GM18861 (cell line): ENCODE measurements around the gene LRRC75B.

ENCODE experiments used
- ATAC-seq: cut with Tn5 transposase; IDR thresholded peaks from one replicate; pipeline ENCODE4 v1.9.1; 2021; ENCODE audit not compliant: unreplicated experiment

Gene LRRC75B

DNA sequence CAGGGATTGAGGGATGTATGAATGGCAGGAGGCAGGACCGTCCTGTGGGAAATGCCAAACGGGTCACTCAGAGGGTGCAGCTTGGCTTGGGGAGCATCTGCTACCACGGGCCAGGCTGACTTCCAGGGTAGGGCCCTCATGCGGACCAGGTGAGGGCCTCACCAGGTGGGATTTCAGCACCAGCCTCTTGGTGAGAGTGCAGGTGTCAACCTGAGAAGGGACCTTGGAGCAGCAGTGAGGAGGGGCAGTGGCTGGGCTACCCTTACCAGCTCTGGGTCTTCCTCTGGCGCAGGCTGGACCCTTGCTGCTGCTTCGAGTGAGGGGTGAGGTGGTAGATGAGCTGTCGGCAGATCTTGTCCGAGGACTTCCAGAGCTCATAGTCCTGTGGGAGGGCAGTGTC lies 4.9 kb downstream of the LRRC75B start:
- ATAC-seq: no peak

DNA sequence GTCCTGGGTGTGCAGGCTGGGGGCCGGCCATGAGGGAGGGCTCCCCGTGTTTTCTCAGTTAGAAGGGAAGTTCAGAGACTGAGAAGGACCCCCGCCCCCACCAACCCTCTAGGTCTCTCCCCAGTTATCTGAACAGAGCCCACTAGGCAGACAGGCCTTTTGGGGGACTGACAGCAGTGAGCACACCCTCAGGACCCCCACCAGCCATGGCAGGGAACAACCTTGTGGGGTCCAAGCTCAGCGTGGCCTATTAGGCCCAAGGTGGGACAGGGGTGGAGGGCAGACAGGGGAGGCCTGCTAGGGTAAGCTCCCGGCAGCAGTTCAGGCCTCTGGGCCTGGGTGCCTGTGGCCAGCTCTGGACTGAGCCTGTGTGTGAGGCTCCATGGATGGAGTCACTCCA lies 5.6 kb downstream of the LRRC75B start:
- no peak for ATAC-seq

DNA sequence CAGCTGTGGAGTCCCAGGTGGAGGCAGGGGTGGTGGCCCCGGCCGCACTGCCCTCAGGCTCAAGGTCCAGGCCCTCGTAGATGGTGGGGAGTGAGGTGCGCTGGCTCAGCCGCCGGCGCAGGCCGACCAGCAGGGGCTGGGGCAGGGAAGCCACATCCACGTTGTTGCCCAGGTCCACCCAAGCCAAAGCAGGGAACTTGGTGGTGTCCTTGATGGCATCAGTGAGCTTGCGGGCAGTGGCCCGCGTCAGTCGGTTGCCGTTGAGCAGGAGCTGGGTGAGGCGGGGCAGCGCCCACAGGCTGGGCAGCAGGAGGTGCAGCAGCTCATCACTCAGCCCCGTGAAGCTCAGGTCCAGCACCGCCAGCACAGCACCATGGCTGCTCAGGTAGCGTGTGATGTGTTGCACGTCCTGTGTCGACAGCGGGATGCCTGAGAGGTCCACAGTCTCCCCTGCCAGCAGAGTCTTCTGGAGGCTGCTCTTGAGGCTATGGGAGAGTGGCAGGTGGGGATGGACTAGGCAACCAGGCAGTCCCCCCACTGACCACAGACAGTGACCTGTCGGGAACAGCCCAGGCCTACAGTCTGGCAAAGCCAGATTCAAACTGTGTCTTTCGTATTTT lies 6.8 kb downstream of the LRRC75B start:
- no peak for ATAC-seq

DNA sequence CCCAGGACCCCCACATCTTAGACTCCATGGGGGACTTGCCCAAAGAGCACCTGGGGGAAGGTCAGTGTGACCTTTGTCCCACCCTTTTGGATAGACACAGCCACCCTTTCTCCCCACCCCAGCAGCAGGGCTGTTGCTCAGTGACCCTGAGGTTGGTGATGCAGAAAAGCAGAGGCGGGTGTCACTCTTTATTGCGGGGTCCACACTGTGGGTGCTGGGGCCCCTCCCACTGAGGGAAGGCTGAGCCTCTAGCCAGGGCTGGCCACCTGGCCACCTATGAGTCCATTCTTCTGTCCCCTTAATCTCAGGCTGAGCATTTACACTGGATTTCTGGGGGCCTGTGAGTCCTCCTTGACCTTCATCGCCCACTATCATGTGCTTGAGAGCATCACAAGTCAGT lies 7.4 kb downstream of the LRRC75B start:
- no peak for ATAC-seq

DNA sequence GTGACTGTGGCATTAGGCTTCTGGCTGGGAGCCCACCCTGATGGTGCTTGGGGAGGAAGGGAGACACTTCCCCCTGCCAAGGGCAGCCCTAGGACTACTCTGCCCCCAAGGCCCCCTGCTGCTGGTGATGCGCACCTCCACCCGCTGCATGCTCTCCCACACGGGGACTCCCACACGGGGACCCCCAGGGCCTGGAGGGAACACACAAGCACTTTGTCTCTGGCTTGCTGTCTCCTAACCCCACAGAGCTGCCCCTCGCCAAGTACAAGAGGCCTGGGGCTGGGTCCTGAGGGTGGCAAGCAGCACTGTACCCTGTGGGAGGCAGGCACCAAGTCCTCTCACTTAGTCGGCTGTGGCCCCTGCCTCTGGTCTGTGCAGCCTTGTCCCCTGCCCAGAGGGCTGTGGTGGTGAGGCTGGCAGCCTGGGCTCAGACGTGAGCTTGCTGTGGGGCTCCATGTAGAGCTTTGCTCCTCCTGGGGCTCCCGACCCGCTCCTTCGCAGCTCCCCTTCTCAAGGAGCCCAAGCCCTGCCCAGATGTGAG lies 7.9 kb downstream of the LRRC75B start:
- no peak for ATAC-seq

DNA sequence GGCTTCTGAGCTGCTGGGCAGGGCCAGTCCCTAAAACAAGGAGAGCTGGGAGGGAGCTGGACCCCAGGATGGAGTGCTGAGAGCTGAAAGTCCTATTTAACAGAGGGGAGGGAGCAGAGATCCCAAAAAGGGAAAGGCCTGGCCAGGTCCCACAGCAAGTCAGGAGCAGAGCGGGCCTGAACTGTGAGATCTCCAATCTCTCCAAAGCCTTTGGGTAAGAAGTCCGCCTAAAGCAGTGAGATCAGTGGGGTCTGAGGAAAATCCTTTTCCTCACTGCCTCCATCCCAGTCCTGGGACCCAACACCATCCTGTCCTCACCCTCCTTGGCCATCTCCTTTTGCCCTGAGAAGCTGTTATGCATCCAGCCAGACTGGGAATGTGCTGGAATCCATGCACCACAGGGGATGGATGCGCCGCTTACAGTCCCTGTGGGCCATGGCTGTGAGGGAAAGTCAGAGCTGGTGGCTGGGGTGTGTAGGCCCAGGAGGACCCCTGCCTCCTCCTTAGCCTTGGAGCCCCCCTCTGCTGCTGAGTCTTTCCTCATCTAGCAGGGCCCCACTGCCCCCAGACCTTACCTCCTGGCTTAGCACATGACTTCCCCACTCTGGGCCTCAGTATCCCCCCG lies 8.6 kb downstream of the LRRC75B start:
- no peak for ATAC-seq

DNA sequence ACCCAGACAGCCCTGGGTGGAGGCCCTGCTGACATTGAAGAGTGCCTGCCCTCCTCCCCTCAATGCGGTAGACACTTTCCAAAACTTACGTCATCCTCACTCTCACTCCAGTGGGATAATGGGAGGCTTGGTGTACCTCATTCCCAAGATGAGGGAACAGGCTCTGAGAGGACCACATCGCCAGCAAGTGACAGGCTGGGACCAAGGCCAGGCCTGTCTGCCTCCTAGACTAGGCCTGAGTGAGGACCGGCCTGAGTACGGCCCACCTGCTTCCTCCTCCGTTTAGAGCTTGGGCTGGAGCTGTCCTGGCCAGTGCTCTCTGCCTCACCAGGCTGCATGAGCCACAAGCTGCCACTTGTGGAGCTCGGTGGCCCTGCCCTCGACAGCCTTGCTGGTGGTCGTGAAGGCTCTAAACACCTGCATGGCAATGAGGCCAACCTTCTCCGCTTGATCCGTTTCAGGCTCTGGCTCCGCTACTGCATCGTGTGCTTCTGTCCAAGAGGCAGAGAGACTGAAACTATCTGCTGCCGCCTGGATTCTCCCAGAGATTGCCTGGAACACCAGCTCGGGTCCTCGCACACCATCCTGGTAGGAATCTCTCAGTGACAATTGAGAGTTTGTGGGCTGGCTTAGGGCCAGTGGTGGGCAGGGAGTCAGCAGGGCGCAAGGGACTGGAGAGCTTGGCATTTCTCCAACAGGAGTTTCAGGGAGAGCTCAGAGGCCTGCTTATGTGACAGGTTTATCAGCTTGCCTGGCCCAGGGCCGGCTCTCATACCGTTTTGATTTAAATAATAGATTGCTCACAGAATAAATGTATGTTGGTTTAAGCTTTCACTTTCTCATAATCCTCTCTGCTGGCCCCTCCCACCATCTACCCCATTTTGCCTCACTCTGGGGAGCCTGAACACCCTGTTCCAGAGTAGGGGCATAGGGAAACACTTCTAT lies 9.4 kb downstream of the LRRC75B start:
- ATAC-seq: no peak

DNA sequence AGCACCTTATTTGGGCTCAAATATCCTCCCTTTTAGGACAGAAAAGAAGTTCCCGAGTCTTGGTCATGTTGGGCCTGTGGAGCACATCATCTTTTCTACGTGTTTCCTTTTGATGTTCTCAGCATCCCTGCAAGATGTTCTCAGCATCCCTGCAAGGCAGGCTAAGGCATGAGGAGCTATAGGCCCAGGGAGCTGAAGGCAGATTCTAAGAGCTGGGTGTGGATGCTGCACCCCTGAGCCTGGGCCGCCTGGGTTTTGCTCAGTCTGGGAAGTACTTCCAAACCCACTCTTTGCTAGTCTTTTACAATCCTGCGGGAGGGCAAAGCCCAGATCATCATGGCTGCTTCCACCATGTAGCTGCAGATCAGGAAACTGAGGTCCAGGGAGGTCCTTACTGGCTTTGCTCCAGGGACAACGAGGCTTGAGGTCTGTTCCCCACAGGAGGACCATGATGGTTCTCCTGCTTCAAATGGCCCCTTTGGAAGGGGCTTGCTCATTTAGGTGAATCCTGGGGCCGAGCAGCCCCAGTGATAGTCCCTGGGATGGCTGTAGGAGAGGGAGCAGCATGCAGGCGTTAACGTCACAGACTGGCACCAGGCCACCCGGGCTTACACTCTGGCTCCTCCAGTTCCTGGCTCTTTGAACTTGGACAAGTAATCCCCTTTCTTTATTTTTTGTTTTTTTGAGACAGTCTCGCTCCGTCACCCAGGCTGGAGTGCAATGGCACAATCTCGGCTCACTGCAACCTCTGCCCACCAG lies 10.6 kb downstream of the LRRC75B start:
- ATAC-seq: no peak

DNA sequence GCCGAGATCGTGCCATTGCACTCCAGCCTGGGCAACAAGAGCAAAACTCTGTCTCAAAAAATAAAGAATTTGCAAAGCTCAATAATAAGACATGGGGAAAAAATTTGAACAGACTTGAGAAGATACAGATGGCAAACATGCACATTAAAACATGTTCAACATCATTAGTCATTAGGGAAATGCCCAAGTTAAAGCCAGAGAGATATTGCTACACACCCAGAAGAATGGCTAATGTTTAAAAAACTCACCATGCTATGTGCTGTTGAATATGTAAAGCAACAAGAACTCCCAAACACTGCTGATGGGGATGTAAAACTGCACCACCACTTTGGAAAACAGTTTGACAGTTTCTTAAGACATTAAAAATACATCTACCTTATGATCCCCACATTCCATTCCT lies 12.6 kb downstream of the LRRC75B start:
- no peak for ATAC-seq

DNA sequence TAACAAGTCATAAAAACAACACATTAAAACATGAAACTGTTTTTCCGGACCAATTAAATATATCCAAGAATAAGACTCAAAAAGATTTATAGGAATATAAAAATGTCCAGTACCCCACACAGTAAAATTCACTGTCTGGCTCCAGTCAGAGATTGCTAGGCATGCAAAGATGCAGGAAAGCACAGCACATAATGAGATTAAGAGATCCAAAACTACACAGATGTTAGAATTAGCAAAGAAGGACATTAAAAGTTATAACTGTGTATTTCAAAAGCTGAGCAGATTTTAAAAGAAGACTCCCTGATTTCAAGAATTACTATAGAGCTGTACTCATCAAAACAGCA lies 13.6 kb downstream of the LRRC75B start:
- ATAC-seq: no peak

DNA sequence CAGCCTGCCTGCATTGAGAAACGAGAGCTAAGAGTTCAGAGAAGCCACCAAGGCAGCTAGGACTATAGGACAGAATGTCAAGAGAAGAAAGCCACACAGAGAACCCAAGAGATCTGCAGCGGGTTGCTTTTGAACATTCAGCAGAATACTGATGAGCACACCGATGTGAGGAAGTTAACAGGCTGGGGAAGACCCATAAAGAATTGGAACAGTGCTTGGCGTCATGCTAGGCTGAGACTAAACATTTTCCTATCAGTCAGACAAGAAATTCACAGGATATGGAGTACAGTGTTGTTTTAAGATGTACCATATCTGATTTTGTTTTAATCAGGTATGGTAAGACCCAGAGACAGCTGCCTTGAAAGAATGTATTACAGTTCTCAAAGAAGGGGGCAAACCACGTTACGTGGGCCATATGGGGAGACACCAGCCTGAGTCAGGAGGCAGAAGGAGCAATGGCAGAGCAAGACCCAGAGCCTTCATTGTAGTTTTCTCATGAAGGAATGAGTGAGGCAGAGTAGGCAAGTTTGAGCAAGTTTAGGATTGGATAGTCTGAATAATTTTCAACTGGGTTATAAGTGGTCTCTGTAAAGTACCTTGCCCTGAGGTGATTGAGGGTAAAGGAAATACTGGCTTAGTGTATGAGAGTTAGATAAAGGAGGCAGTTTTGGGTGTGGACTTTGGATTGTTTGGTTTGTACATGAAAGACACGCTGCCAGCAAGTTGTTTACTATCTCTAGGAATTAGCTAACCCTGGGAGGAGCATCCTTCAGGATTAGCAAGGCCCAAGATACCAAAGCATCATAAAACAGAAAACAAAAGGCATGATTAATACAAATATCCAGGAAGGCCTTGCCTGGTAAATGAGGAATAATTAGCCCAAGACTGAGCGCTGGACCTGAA lies 14.3 kb downstream of the LRRC75B start:
- no peak for ATAC-seq

DNA sequence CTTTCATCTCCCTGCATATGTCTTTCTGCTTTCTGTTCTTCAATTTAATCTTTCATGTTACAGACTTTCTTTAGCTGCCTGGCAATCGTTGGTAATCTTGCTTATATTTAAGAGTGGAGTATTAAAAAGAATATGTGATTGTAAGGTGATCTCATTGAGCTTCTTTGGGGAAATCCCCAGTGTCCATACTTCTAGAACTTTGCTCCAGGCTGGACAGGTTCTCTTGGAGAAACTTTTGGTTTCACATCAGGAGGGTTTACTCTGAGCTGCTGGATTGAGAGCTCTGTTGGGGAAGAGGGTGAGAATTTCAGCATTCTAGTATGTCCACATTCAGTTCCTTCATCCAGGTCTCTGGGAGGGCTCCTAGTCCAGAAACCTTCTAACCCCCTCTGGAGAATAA lies 16.1 kb downstream of the LRRC75B start:
- ATAC-seq: no peak

DNA sequence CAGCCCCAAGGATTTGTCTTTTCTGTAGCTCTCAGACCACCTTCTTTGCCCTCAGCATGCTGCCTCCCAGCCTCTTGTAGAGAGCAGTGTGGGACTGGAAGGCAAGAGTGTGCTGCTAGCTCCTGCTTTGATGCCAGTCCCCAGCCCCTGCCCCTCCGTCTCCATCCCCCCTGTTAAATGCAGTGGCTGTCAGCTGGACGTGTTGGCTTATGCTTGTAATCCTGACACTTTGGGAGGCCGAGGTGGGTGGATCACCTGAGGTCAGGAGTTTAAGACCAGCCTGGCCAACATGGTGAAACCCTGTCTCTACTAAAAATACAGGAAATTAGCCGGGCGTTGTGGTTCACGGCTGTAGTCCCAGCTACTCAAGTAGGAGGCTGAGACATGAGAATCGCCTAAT lies 21.6 kb downstream of the LRRC75B start:
- no peak for ATAC-seq

DNA sequence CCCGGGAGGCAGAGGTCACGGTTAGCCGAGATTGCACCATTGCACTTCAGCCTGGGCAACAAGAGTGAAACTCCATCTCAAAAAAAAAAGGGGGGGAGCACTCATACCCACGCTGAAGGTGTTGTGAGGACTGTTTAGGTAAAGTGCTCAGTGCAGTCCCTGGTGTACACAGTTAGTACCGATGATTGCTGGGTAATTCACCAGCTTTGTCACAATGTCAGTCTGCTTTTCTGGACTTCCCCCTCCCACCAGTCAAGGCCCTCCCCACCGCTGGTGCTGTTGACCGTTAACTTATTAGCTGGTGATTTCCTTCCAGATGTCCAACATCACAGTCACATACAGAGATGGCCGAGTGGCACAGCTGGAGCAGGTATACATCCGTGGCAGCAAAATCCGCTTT lies 25.2 kb downstream of the LRRC75B start:
- ATAC-seq: peak; percentile 52

DNA sequence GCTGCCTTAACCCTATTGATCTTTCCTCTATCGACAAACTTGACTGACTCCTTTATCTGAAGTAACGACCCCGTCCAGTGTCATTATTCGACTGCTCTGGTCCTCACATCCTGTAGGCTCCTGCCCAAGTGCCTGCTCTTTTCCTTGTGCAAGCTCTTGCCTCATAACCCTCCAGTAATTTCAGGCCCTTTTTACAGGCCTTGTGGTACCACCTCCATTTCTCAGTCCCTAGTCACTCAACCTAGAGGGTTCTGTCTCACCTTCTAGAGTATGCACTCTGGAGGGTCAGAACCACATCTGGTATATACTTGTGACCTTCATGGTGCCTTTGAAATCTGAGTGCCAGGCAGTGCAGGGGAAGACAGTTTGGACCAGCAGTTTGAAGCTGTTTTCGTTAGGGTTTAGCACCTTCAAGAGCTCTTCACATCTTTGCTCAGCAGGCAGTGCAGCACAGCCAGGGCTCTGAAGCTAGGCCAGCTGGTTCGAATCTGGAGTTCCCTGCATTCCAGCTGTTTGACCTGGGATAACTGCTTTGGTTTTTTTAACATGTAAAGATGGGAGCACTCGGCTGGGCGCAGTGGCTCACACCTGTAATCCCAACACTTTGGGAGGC lies 25.9 kb downstream of the LRRC75B start:
- no peak for ATAC-seq

DNA sequence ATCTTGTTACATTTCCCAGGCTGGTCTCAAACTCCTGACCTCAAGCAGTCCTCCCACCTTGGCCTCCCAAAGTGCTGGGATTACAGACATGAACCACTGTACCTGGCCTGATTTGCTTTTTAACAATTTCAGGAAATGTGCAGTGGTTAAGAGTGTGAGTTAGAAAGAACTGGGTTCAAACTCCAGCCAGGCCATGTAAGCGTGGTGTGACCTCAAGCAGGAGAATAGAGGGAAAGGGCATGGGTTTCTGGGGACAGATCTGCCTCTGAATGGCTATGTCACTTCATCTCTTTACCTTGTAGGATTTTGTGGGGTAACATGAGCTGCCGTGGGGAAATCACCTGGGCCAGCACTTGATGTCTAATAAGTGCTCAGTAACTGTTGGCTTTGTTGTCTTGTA lies 27.8 kb downstream of the LRRC75B start:
- no peak for ATAC-seq

DNA sequence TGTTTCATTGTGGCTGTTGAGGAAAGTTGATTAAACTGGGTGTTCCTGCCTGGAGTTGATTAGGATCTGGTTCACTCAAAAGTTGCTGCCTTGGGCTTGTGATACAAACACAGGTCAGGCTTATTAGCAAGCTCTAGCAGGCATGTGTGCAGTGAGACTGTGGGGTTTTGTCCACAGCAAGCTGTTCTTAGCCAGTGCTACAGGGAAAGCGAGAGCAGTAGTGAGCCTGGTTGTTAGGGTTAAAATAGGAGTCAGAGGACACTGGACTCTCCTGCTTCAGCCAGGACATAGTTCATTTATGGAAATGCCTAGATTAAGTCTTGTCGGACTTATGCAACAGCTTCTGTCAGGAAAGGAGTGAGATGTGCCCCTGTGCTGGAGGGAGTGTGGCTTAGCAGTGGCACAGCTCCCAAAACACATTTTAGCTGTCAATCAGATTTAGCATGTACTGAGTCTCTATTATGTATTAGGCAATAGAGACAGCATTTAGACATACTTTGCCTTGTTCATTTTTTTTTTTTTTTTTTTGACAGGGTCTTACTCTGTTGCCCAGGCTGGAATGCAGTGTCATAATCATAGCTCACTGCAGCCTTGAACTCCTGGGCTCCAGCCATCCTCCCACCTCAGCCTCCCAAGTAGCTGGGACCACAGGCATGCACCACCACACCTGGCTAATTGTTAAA lies 28.4 kb downstream of the LRRC75B start:
- no peak for ATAC-seq

DNA sequence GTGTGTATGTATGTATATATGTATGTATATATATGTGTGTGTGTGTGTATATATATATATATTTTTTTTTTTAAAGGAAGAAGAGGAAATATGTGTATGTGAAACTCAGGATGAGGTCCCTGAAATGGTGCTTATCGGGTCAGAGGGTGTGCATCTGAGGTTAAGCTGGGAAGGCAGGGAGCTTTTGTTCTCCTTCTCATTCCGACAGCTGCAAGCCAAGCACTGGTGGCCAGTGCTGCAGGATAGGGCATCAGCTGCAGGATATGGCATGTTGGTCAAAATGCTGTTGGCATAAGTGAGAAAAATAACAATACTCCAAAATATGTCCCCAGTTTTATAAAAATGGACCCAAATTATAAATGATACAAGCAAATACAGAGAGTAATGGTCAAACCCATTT lies 29.6 kb downstream of the LRRC75B start:
- no peak for ATAC-seq

DNA sequence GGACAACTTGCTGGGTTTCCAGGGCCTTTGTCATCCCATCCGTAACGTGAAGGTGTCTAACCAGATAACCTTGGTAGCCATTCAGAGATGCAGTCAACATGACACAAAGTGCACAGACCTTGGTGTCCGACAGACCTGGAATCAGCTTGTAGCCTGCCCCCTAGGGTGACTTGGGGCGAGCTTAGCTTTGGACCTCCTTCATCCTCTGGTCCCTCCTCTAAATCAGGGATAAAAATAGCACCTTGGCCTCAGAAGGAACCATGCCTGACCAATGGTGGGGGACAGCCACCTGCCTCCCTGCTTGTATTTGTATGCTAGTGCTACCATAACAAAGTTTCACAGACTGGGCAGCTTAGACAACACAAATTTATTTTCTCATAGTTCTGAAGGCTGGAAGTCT lies 33.4 kb downstream of the LRRC75B start:
- ATAC-seq: no peak
